ENCODE data around the gene RLF.

Gene RLF

DNA sequence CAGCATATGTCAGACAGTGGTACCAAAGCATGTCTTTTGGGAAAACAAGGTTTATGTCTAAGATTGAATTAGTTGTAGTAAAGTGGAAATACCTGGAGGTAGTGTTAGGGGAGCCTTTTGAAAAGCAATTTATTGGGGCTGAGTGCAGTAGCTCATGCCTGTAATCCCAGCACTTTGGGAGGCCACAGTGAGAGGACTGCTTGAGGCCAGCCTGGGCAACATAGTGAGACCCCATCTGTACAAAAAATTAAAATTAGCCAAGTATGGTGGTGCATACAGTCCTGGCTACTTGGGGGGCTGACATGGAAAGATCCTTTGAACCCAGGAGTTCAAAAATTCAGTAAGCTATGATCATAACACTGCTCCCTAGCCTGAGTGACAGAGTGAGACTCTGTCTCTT is 104.1 kb downstream of the RLF start:
- Histone ChIP-seq H3K9me3 (replicated peaks; ENCODE audit: insufficient read depth, low read length) (no peaks in the 10 kb centered on the region), H3K36me3 (replicated peaks; ENCODE audit: insufficient read depth, low read length) (no peaks in the 10 kb centered on the region; the same call in none of the 2 replicates), H3K4me2 (ENCODE audit: low read depth, low read length) (no peak overlapping the region), H3K4me3 (ENCODE audit: low read length) (no peak overlapping the region), H3K4me1 (ENCODE audit: low read length) (peaks cover 14% of the 10 kb centered on the region), H3K79me2 (ENCODE audit: low read length) (peaks cover 50% of the 10 kb centered on the region), H2AFZ (ENCODE audit: low read length) (no peak overlapping the region), H3K9me2 (replicated peaks; ENCODE audit: insufficient read depth, low read length) (no peaks in the 10 kb centered on the region), H3K27ac (ENCODE audit: low read length) (no peak overlapping the region), H3K27me3 (replicated peaks; ENCODE audit: insufficient read depth, low read length) (no peaks in the 10 kb centered on the region), H3F3A (ENCODE audit: insufficient read depth, low read length) (no peaks in the 10 kb centered on the region), H4K20me1 (ENCODE audit: insufficient read depth, low read length) (no peaks in the 10 kb centered on the region), H3K9ac (ENCODE audit: low read length) (no peak overlapping the region)
- TF ChIP-seq EZH2phosphoT487 (IDR thresholded peaks at IDR 0.05; ENCODE audit: low read length): no peak
- TF ChIP-seq, protein P1, sequence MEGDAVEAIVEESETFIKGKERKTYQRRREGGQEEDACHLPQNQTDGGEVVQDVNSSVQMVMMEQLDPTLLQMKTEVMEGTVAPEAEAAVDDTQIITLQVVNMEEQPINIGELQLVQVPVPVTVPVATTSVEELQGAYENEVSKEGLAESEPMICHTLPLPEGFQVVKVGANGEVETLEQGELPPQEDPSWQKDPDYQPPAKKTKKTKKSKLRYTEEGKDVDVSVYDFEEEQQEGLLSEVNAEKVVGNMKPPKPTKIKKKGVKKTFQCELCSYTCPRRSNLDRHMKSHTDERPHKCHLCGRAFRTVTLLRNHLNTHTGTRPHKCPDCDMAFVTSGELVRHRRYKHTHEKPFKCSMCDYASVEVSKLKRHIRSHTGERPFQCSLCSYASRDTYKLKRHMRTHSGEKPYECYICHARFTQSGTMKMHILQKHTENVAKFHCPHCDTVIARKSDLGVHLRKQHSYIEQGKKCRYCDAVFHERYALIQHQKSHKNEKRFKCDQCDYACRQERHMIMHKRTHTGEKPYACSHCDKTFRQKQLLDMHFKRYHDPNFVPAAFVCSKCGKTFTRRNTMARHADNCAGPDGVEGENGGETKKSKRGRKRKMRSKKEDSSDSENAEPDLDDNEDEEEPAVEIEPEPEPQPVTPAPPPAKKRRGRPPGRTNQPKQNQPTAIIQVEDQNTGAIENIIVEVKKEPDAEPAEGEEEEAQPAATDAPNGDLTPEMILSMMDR (IDR thresholded peaks at IDR 0.05; ENCODE audit: low read length): no peak
- no peak for TF ChIP-seq EZH2 (optimal IDR thresholded peaks at IDR 0.05; ENCODE audit: low read depth, low read length)
- DNase-seq: no peak

DNA sequence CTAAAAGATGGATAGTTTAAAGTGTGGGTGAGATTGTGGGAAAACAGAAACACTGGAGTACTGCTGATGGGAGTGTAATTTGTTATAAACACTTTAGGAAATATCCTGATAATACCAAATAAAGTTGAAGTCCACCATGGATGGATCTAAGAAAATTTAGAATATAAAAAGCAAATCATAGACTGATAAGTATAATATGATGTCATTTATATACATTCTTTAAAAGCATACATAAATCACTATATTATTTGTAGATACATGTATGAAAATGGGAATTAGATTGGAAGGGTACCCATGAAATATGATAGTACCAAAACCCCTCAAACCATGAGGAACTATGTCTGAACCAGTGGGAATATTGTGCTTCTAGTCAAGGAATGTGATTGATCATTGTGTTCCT is 104.7 kb downstream of the RLF start:
- H3K36me3 ChIP-seq (replicated peaks; ENCODE audit: insufficient read depth, low read length): no peaks in the 10 kb centered on the region; the same call in none of the 2 replicates
- DNase-seq: no peak
- H3K4me3 ChIP-seq (ENCODE audit: low read length): no peak overlapping the region
- H3K9ac ChIP-seq (ENCODE audit: low read length): no peak overlapping the region
- no peaks in the 10 kb centered on the region for H3F3A ChIP-seq (ENCODE audit: insufficient read depth, low read length)
- H4K20me1 ChIP-seq (ENCODE audit: insufficient read depth, low read length): no peaks in the 10 kb centered on the region
- peaks cover 14% of the 10 kb centered on the region for H3K4me1 ChIP-seq (ENCODE audit: low read length)
- peaks cover 44% of the 10 kb centered on the region for H3K79me2 ChIP-seq (ENCODE audit: low read length)
- TF ChIP-seq EZH2 (optimal IDR thresholded peaks at IDR 0.05; ENCODE audit: low read depth, low read length) (no peak), EZH2phosphoT487 (IDR thresholded peaks at IDR 0.05; ENCODE audit: low read length) (no peak)
- TF ChIP-seq, protein P1 (IDR thresholded peaks at IDR 0.05; ENCODE audit: low read length): no peak
- no peaks in the 10 kb centered on the region for H3K9me3 ChIP-seq (replicated peaks; ENCODE audit: insufficient read depth, low read length)
- H3K27ac ChIP-seq (ENCODE audit: low read length): no peak overlapping the region
- H3K9me2 ChIP-seq (replicated peaks; ENCODE audit: insufficient read depth, low read length): no peaks in the 10 kb centered on the region
- no peak overlapping the region for H3K4me2 ChIP-seq (ENCODE audit: low read depth, low read length)
- H3K27me3 ChIP-seq (replicated peaks; ENCODE audit: insufficient read depth, low read length): no peaks in the 10 kb centered on the region
- H2AFZ ChIP-seq (ENCODE audit: low read length): no peak overlapping the region

DNA sequence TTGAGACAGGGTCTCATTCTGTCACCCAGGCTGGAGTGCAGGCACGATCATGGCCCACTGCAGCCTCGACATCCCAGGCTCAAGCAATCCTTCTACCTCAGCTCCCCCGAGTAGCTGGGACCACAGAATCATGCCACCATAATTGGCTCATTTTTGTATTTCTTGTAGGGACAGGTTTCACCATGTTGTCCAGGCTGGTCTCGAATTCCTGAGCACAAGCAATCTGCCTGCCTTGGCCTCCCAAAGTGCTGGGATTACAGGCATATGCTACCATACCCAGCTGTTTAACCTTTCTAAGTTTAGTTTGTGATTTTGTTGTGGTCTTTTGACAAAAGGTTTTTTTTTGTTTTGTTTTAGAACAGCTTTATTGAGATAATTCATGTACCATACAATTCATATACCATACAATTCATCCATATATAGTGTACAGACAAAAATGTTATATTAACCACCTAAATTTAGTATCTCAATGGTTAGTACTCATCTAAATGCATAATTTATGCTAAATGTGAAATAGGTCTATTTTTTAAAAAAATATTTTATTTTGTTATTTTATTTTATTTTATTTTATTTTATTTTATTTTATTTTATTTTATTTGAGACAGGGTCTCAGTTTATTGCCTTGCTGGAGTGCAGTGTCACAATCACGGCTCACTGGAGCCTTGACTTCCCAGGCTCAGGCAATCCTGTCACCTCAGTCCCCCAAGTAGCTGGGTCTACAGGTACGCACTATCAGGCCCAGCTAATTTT is 105.8 kb downstream of the RLF start:
- no peak overlapping the region for H3K27ac ChIP-seq (ENCODE audit: low read length)
- H3K9ac ChIP-seq (ENCODE audit: low read length): no peak overlapping the region
- no peaks in the 10 kb centered on the region for H3K9me2 ChIP-seq (replicated peaks; ENCODE audit: insufficient read depth, low read length)
- H3K4me1 ChIP-seq (ENCODE audit: low read length): peaks cover 14% of the 10 kb centered on the region
- H3K79me2 ChIP-seq (ENCODE audit: low read length): peaks cover 42% of the 10 kb centered on the region
- no peak overlapping the region for H3K4me2 ChIP-seq (ENCODE audit: low read depth, low read length)
- H2AFZ ChIP-seq (ENCODE audit: low read length): no peak overlapping the region
- no peaks in the 10 kb centered on the region for H3K9me3 ChIP-seq (replicated peaks; ENCODE audit: insufficient read depth, low read length)
- H3K27me3 ChIP-seq (replicated peaks; ENCODE audit: insufficient read depth, low read length): no peaks in the 10 kb centered on the region
- no peaks in the 10 kb centered on the region for H4K20me1 ChIP-seq (ENCODE audit: insufficient read depth, low read length)
- no peak overlapping the region for H3K4me3 ChIP-seq (ENCODE audit: low read length)
- no peaks in the 10 kb centered on the region for H3F3A ChIP-seq (ENCODE audit: insufficient read depth, low read length)
- DNase-seq: no peak
- no peaks in the 10 kb centered on the region; the same call in 1 of the 2 replicates for H3K36me3 ChIP-seq (replicated peaks; ENCODE audit: insufficient read depth, low read length)
- no peak for TF ChIP-seq EZH2phosphoT487 (IDR thresholded peaks at IDR 0.05; ENCODE audit: low read length)
- no peak for TF ChIP-seq EZH2 (optimal IDR thresholded peaks at IDR 0.05; ENCODE audit: low read depth, low read length)
- TF ChIP-seq, protein P1 (IDR thresholded peaks at IDR 0.05; ENCODE audit: low read length): no peak

All from MM.1S (cell line).